ENCODE measurements around the gene SHC3. TPM values are rescaled to one million over a fixed set of nuclear protein-coding genes. Genes with fewer than 3 reads are reported as not detected.

The SHC3 gene
- total RNA-seq, 2 experiments from 2014 or later, result not detected

DNA sequence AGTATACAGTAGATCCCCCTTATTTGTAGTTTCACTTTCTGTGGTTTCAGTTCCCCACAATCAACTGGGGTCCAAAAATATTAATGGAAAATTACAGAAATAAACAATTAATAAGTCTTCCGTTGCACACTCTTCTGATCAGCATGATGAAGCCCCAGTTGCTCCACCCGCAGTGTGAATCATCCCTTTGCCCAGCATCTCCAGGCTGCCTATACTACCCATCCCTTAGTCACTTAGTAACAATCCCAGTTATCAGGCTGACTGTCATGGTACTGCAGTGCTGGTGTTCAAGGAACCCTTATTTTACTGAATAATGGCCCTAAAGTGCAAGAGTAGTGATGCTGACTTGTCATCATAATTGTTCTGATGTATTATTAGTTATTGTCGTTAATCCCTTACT, 28.9 kb downstream of the SHC3 start:
- Mint-ChIP-seq H3K36me3 (ENCODE audit: low read depth) (no peaks in the 10 kb centered on the region), H3K27ac (no peak overlapping the region), H3K4me1 (ENCODE audit: low read depth) (peaks cover 16% of the 10 kb centered on the region), H3K9me3 (no peaks in the 10 kb centered on the region), H3K27me3 (peaks cover 28% of the 10 kb centered on the region), H3K4me3 (no peak overlapping the region)
- intact Hi-C loops (cut with micrococcal nuclease), result no loop called here
- TF ChIP-seq, protein P1, sequence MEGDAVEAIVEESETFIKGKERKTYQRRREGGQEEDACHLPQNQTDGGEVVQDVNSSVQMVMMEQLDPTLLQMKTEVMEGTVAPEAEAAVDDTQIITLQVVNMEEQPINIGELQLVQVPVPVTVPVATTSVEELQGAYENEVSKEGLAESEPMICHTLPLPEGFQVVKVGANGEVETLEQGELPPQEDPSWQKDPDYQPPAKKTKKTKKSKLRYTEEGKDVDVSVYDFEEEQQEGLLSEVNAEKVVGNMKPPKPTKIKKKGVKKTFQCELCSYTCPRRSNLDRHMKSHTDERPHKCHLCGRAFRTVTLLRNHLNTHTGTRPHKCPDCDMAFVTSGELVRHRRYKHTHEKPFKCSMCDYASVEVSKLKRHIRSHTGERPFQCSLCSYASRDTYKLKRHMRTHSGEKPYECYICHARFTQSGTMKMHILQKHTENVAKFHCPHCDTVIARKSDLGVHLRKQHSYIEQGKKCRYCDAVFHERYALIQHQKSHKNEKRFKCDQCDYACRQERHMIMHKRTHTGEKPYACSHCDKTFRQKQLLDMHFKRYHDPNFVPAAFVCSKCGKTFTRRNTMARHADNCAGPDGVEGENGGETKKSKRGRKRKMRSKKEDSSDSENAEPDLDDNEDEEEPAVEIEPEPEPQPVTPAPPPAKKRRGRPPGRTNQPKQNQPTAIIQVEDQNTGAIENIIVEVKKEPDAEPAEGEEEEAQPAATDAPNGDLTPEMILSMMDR (IDR thresholded peaks at IDR 0.05), result no peak
- DNase-seq (no peak), ATAC-seq (no peak)
- ChIA-PET CTCF (no interaction called here), POLR2A (no interaction called here)

DNA sequence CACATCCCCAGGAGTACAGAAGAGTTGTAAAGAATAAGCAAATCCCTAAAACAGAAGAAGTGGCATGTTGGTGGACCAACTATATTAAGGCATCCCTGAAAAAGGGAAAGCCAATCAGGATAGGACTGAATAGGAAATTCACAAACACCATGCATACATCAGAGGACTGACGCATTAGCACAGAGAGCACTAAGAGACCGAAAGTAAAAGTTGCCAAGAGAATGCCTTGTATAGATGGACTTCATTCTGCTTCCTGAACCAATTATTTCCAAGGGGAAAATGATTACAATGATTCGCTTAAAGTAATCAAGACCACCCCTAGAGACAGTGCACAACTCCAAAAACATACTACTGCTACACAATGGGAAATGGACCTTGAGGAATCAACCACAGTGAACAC, 33.5 kb downstream of the SHC3 start:
- CTCF ChIA-PET, result no interaction called here
- no peak for ATAC-seq
- Mint-ChIP-seq H3K4me3 (no peak overlapping the region), H3K27ac (no peak overlapping the region), H3K36me3 (ENCODE audit: low read depth) (no peaks in the 10 kb centered on the region), H3K27me3 (peaks cover 10% of the 10 kb centered on the region), H3K4me1 (ENCODE audit: low read depth) (no peaks in the 10 kb centered on the region), H3K9me3 (no peaks in the 10 kb centered on the region)
- POLR2A ChIA-PET, result no interaction called here
- TF ChIP-seq, protein P1 (IDR thresholded peaks at IDR 0.05), result no peak
- intact Hi-C loops (cut with micrococcal nuclease), result no loop called here
- no peak for DNase-seq

DNA sequence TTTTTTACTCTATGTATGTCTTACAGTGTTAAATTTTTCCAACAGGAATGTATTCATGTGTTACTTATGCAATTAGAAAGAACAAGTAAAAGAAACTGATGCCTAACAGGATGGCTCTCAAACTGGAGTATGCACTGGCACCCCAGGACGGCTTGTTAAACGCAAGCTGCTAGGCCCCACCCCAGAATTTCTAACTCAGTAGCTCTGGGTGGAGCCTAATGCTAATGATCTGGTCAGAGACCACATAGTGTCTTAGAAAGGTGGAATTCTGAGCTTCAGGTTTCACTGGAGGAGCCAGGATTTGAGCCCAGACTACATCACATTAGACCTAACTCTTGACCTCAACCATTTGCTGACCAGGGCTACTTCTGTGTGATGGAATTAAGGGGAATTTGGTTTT, 34.4 kb downstream of the SHC3 start:
- Mint-ChIP-seq H3K4me1 (ENCODE audit: low read depth) (no peaks in the 10 kb centered on the region), H3K27me3 (peaks cover 12% of the 10 kb centered on the region), H3K27ac (no peak overlapping the region), H3K36me3 (ENCODE audit: low read depth) (no peaks in the 10 kb centered on the region), H3K4me3 (no peak overlapping the region), H3K9me3 (no peaks in the 10 kb centered on the region)
- intact Hi-C loops (cut with micrococcal nuclease), result no loop called here
- DNase-seq (no peak), ATAC-seq (no peak)
- ChIA-PET POLR2A (no interaction called here), CTCF (no interaction called here)
- TF ChIP-seq, protein P1 (IDR thresholded peaks at IDR 0.05), result no peak

DNA sequence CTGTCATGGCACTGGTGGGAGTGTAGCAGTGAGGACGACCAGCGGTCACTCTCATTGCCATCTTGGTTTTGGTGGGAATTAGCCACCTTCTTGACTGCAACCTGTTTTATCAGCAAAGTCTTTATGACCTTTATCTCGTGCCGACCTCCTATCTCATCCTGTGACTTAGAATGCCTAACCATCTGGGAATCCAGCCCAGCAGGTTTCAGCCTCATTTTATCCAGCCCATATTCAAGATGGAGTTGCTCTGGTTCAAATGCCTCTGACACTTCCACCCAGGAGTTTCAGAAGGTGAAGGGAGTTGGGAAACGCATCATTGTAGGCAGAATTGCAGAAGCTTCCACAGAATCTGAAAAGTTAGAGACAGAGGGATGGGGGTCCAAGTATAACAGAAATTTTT, 35.4 kb downstream of the SHC3 start:
- ChIA-PET CTCF (no interaction called here), POLR2A (no interaction called here)
- Mint-ChIP-seq H3K27ac (no peak overlapping the region), H3K27me3 (peaks cover 12% of the 10 kb centered on the region), H3K4me1 (ENCODE audit: low read depth) (no peaks in the 10 kb centered on the region), H3K36me3 (ENCODE audit: low read depth) (no peaks in the 10 kb centered on the region), H3K9me3 (no peaks in the 10 kb centered on the region), H3K4me3 (no peak overlapping the region)
- ATAC-seq (no peak), DNase-seq (no peak)
- intact Hi-C loops (cut with micrococcal nuclease), result no loop called here
- TF ChIP-seq, protein P1 (IDR thresholded peaks at IDR 0.05), result no peak

DNA sequence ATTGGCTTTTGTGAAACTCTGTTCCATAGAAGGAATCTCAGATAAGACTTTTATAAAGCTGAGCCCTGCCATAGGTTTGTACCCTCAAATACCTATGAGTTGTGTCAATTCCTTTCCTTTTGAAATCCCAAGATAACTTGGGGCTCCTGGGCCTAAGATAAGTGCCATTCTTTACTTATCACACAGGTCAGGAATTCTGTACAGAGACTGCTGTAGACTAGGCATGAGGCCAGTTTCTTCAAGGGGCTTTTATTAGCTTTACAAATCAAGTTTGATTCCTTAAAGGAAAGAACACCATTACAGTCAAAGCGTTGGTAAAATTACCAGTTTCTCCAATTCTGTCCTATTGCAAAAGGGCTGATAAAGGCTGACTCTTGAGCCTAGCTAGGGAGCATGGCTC, 39.2 kb downstream of the SHC3 start:
- H3K36me3 Mint-ChIP-seq (ENCODE audit: low read depth), result no peaks in the 10 kb centered on the region
- peaks cover 6% of the 10 kb centered on the region for H3K4me1 Mint-ChIP-seq (ENCODE audit: low read depth)
- TF ChIP-seq, protein P1 (IDR thresholded peaks at IDR 0.05), result no peak
- H3K4me3 Mint-ChIP-seq, result no peak overlapping the region
- H3K27me3 Mint-ChIP-seq, result peaks cover 15% of the 10 kb centered on the region
- CTCF ChIA-PET, result interaction anchor here (0.7 kb wide), 1 partner anchor 60 kb away, joined by 3 read pairs; no protein-coding TSS in a partner anchor
- peaks cover 1% of the 10 kb centered on the region for H3K9me3 Mint-ChIP-seq
- DNase-seq (no peak), ATAC-seq (no peak)
- H3K27ac Mint-ChIP-seq, result no peak overlapping the region
- intact Hi-C loops (cut with micrococcal nuclease), result no loop called here
- POLR2A ChIA-PET, result no interaction called here

Measured in activated CD8-positive, alpha-beta T cell treated with anti-CD3 and anti-CD28 coated beads for 36 hours (primary cell).